GM12892 (cell line): Measurements from ENCODE around the gene IGLL1.
"Not testable (repeated sequence)": the region's sequence is repeated elsewhere in the genome, so short reads cannot be mapped to it uniquely, and the experiment has no call there.

ENCODE experiments used
- DNase-seq: peaks from one replicate; pipeline ENCODE4 v3.0.0; 2011; ENCODE audit not compliant: insufficient read length
- FAIRE-seq: peaks from 2 replicates; lab custom pipeline; 2011; peaks lifted over from hg19 to GRCh38; lab: Jason Lieb, UNC
- POLR2A ChIP-seq: IDR thresholded peaks from 2 replicates; pipeline ENCODE4 v1.6.1; 2011; ENCODE audit warnings: low read depth, low read length, control low read depth
- POLR2AphosphoS5 ChIP-seq: IDR thresholded peaks from 2 replicates; pipeline ENCODE4 v1.6.1; 2011; ENCODE audit warnings: low read depth, low read length, control low read depth
- TAF1 ChIP-seq: IDR thresholded peaks from 2 replicates; pipeline ENCODE4 v1.6.1; 2011; ENCODE audit warnings: low read depth, mild to moderate bottlenecking, control low read depth, low read length, borderline replicate concordance

The IGLL1 gene

DNA sequence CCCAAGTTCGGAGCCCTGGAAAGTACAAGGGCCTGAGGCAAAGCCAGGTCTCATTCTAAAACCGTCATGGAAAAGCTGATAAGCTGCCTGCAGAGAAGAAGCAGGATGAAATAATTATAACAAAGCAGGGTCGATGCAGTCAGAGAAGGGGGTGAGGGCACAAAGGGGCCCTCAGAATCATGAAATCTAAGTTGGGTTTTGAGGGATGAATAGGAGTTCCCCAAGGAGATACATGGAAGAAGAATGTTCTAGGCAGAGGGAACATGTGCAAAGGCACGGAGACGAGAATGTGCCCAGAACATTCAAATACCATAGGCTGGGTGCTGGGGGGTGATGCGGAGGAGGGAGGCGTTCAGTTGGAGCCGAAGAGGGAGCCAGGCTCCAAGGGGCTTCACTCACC is 25.0 kb downstream of the IGLL1 start:
- TF ChIP-seq POLR2AphosphoS5 (no peak), POLR2A (no peak), TAF1 (no peak)
- no peak for FAIRE-seq
- no peak for DNase-seq

DNA sequence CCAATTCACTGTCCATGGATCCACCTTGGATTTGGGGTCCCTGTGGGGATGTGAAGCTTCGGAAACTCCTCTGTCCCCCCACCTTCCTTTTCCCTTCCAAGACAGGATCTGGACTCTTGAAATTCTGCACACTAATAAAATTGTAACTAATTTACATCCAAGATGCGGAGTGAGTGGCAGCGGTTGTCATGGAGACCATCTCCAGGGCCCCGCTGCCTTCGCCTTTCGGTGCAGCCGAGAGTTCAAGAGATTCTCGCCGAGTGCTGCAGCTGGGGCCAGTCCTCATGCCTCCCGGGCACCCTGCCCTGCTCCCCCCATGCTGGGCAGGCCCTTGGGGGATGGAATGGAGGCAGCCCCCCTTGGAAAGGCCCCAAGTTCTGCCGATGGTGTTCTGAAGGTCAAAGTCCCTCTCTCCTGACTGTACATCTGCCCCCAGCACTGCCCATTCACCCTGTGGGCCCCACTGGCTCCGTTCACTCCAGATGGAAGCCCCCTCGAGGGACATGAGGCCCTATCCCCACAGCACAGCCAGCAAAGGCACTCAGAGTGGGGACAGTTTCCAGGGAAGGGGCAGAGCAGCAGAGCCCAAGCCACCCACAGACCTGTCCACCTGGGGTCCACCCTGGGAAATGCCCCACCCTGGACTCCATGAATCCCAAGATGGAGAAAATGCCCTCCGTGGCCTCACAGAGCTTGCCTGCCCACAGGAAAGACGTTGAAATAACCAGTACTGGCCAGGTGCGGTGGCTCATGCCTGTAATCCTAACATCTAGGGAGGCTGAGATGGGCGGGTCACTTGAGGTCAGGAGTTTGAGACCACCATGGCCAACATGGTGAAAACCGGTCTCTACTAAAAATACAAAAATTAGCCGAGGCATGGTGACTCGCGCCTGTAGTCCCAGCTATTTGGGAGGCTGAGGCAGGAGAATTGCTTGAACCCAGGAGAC is 25.9 kb downstream of the IGLL1 start:
- FAIRE-seq (no peak), DNase-seq (no peak)
- TF ChIP-seq POLR2A (no peak), TAF1 (no peak), POLR2AphosphoS5 (no peak)

DNA sequence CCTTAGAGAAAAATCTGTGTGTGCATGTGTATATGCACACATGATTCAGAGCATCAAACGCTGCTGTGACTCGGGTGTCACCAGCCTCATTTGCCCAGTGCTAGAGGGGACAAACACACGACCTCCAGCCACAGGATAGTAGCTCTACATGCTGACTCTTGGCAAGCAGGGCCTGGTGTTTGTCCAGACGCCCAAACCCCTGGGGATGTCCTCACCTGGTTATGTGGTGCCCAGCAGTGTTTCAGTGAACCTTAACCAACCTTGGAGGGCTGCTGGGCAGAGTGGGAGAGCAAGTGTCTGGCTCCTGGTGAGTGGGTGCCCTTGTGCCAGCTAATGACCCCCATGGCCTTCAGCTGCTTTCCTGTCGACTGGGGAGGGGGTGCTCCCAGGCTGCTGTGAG is 26.7 kb downstream of the IGLL1 start:
- DNase-seq (no peak), FAIRE-seq (no peak)
- no peak for TF ChIP-seq POLR2AphosphoS5
- no peak for TF ChIP-seq TAF1
- TF ChIP-seq POLR2A, result no peak

DNA sequence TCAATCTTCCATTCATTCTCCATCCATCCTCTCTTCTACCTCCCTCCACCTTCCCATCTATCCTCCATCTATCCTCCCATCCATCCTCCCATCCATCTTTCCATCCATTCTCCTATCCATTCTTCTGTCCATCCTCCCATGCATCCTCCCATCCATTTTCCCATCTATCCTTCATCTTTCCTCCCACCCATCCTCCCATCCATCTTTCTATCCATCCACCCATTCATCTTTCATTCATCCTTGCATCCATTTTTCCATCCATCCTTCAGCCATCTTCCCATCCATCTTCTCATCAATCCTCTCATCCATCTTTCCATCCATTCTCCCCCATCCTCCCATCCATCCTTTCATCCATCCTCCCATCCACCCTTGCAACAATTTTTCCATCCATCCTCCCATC is 27.5 kb downstream of the IGLL1 start:
- no peak for DNase-seq
- no peak for FAIRE-seq
- no peak for TF ChIP-seq POLR2A
- no peak for TF ChIP-seq TAF1
- TF ChIP-seq POLR2AphosphoS5, result no peak

DNA sequence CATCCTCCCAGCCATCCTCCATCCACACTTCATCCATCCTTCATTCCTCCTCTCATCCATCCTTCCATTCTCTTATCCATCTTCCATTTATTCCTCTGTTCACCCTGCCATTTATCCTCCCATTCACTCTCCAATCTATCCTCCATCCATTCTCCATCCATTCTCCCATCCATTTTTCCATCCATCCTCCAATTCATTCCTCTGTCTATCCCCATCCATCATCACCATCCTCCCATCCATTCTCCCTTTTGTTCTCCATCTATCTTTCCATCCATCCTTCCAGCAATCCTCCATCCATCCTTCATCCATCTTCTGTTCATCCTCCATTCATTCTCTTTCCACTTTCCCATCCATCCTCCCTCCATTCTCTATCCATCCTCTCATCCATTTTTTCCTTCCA is 28.7 kb downstream of the IGLL1 start:
- no peak for FAIRE-seq
- no peak for DNase-seq
- TF ChIP-seq POLR2A (no peak), TAF1 (no peak), POLR2AphosphoS5 (no peak)

DNA sequence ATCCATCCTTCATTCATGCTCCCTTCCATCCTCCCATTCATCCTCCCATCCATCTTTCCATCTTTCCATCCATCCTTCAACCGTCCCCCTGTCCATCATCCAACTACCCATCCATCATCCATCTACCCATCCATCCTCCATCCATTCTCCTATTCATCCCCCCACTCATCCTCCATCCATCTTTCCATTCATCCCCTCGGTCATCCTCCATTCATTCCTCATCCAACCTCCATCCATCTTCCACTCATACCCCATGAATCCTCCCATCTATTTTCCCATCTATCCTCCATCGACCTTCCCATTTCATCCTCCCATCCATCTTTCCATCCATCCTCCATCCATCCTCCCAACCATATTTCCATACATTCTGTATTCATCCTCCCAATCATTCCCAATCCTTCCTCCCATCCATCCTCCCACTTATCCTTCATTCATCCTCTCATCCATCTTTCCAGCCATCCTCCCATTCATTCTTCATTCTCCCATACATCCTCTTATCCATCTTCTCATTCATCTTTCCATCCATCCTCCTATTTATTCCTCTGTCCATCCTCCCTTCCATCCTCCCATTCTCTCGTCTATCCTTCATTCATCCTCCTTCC is 29.9 kb downstream of the IGLL1 start:
- no peak for TF ChIP-seq TAF1
- no peak for TF ChIP-seq POLR2AphosphoS5
- TF ChIP-seq POLR2A, result no peak
- no peak for FAIRE-seq

DNA sequence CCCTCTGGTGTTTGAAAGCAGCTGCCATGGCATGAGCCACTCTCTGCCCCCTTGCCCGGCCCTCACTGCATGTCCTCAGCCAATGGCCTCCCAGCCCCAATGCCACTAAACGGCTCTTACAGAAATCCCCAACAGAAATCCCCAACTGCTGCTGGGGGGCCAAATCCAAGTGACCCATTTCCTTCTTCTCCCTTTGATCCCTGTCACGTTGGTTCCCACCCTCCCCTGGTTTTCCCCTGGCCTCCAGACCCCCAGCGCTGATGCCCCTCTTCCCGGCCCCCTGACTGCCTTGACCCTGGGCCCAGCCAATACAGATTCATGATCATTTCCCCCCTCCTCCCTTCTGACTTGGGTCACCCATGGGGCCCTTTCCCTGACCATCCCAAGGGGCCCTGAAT is 30.9 kb downstream of the IGLL1 start:
- TF ChIP-seq TAF1, result no peak
- no peak for TF ChIP-seq POLR2AphosphoS5
- TF ChIP-seq POLR2A, result no peak
- DNase-seq, result no peak
- FAIRE-seq, result no peak

More for the DNA sequence above, 29.9 kb downstream of the IGLL1 start:
- no peak for DNase-seq

DNA sequence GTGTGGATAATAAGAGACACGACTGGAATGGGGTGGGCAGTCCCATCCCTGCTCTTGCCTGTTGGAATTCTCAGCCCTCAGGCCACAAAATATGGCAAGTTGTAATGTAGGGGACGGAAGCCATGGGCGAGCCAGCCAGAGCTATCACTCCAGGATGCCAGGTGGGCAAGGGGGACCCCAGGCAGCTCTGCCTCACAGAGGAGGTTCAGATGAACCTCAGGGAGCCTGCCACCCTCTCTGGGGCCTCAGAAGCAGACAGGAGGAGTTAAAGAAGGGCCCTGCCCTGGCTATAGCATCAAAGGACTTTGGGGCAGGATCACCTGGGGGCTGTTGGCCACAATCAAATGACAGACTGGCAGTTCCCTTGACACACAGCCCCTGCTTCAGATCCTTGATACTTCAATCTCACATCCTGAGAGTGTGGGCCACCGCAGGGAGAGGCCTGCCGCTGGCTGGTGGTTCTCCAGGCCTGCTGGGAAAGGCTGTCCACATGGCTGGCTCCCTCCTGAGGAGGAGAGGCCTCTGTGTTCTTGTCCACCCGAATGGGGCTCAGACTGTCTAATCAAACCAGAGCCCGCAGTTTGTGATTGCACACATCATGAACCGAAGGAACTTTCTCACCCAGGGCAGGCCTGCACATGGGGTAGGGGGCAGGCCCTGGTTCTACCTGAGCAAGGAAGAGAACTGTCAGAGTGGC is 31.4 kb downstream of the IGLL1 start:
- DNase-seq, result no peak
- no peak for TF ChIP-seq TAF1
- no peak for TF ChIP-seq POLR2AphosphoS5
- TF ChIP-seq POLR2A, result no peak
- FAIRE-seq, result no peak

DNA sequence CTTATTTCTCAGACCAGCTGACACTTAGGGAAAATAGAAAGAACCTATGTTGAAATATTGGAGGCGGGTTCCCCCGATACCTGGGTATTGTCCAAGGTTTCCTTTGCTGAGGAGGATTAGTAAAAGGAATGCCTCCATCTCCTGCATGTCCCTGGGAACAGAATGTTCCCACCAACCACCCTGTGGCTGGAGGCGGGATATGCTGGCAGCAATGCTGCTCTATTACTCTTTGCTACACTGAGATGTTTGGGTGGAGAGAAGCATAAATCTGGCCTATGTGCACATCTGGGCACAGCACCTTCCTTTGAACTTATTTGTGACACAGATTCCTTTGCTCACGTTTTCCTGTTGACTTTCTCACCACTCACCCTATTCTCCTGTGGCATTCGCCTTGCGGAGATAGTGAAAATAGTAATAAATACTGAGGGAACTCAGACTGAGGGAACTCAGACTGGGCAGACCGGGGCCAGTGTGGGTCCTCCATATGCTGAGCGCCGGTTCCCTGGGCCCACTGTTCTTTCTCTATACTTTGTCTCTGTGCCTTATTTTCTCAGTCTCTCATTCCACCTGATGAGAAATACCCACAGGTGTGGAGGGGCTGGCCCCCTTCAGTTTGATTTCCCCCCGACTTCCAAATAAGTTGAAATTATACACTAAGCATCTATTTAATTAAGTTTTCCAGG is 32.1 kb downstream of the IGLL1 start:
- DNase-seq (no peak), FAIRE-seq (no peak)
- no peak for TF ChIP-seq TAF1
- no peak for TF ChIP-seq POLR2A
- TF ChIP-seq POLR2AphosphoS5, result no peak

DNA sequence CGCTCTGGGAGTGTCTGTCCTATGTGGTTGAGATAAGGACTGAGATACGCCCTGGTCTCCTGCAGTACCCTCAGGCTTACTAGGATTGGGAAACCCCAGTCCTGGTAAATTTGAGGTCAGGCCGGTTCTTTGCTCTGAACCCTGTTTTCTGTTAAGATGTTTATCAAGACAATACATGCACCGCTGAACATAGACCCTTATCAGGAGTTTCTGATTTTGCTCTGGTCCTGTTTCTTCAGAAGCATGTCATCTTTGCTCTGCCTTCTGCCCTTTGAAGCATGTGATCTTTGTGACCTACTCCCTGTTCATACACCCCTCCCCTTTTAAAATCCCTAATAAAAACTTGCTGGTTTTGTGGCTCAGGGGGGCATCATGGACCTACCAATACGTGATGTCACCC is 32.7 kb downstream of the IGLL1 start:
- not testable (repeated sequence) for FAIRE-seq, DNase-seq

DNA sequence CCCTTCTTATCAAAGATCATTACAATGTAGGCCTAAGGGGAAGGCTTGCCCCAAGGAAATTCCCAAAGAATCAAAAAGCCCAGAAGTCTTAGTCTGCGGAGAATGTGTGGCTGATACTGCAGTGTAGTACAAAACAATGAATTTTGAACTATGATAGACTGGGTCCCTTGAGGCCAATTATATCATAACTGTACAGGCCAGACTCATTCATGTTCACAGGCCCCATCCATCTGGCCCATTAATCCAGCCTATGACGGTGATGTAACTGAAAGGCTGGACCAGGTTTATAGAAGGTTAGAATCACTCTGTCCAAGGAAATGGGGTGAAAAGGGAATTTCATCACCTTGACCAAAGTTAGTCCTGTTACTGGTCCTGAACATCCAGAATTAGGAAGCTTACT is 35.2 kb downstream of the IGLL1 start:
- no peak for DNase-seq
- FAIRE-seq, result no peak
- TF ChIP-seq POLR2A, result no peak
- no peak for TF ChIP-seq TAF1
- no peak for TF ChIP-seq POLR2AphosphoS5

DNA sequence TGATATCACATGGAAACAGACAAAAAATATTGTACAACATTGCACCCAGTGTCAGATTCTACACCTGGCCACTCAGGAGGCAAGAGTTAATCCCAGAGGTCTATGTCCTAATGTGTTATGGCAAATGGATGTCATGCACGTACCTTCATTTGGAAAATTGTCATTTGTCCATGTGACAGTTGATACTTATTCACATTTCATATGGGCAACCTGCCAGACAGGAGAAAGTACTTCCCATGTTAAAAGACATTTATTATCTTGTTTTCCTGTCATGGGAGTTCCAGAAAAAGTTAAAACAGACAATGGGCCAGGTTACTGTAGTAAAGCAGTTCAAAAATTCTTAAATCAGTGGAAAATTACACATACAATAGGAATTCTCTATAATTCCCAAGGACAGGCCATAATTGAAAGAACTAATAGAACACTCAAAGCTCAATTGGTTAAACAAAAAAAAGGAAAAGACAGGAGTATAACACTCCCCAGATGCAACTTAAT is 36.5 kb downstream of the IGLL1 start:
- not testable (repeated sequence) for FAIRE-seq, DNase-seq
